Mesenchymal stem cell (in vitro differentiated cells and primary cell): ENCODE data around the gene RFTN1.
A peak's percentile ranks its signal among the peaks of the same experiment; 100 is the strongest.

ENCODE experiments used
- DNase-seq: peaks from one replicate; pipeline ENCODE4 v3.0.0-alpha.2; 2013
- H2AFZ ChIP-seq: one replicate; pipeline ENCODE4 v1.6.1; 2013; ENCODE audit warnings: low read depth, mild to moderate bottlenecking, control low read depth, inconsistent platforms, low read length, moderate library complexity
- H2AK5ac ChIP-seq: 2 replicates; pipeline ENCODE4 v1.6.1; 2013; ENCODE audit warnings: low read length, moderate library complexity, mild to moderate bottlenecking, inconsistent platforms; ENCODE audit not compliant: severe bottlenecking
- H2BK120ac ChIP-seq: one replicate; pipeline ENCODE4 v1.6.1; 2013; ENCODE audit warnings: low read depth, mild to moderate bottlenecking, inconsistent platforms, low read length, moderate library complexity
- H2BK12ac ChIP-seq, 2 experiments: one replicate each; pipeline ENCODE4 v1.6.1; 2013; ENCODE audit warnings: inconsistent platforms in 2 of 2, low read length in 2 of 2, mild to moderate bottlenecking in 2 of 2, moderate library complexity in 2 of 2, control low read depth in 1 of 2
- H2BK15ac ChIP-seq: one replicate; pipeline ENCODE4 v1.6.1; 2013; ENCODE audit warnings: mild to moderate bottlenecking, low read depth, inconsistent platforms; ENCODE audit not compliant: poor library complexity, severe bottlenecking
- H2BK5ac ChIP-seq: 2 replicates; pipeline ENCODE4 v1.6.1; 2013; ENCODE audit warnings: low read depth, mild to moderate bottlenecking, low read length, control low read depth, inconsistent platforms; ENCODE audit not compliant: poor library complexity, severe bottlenecking
- H3K14ac ChIP-seq, 2 experiments: one replicate each; pipeline ENCODE4 v1.6.1; 2013; ENCODE audit warnings: inconsistent platforms in 2 of 2, low read length in 2 of 2, control low read depth in 1 of 2, mild to moderate bottlenecking in 1 of 2, moderate library complexity in 1 of 2
- H3K18ac ChIP-seq, 2 experiments: one replicate each; pipeline ENCODE4 v1.6.1; 2013; ENCODE audit warnings: inconsistent platforms in 2 of 2, low read length in 2 of 2, control low read depth in 1 of 2, low read depth in 1 of 2, mild to moderate bottlenecking in 1 of 2
- H3K23ac ChIP-seq, 2 experiments: one replicate each; pipeline ENCODE4 v1.6.1; 2013; ENCODE audit warnings: inconsistent platforms in 2 of 2, low read length in 2 of 2, mild to moderate bottlenecking in 2 of 2, moderate library complexity in 2 of 2, control low read depth in 1 of 2
- H3K27ac ChIP-seq: 2 replicates; pipeline ENCODE4 v1.5.1; 2013; ENCODE audit warnings: mild to moderate bottlenecking, moderate library complexity, low read length, control low read depth, inconsistent platforms; ENCODE audit not compliant: poor library complexity, severe bottlenecking
- H3K27me3 ChIP-seq, 2 experiments: 2 replicates each; pipeline versions ENCODE4 v1.6.1 to v1.7.0; 2013; ENCODE audit warnings: low read length in 2 of 2, mild to moderate bottlenecking in 2 of 2, moderate library complexity in 2 of 2, control low read depth in 1 of 2, inconsistent platforms in 1 of 2; ENCODE audit not compliant: control insufficient read depth in 1 of 2, insufficient read depth in 1 of 2
- H3K36me3 ChIP-seq, 2 experiments: 2 replicates each; pipeline versions ENCODE4 v1.6.1 to v1.7.0; 2013; ENCODE audit warnings: low read length in 2 of 2, control low read depth in 1 of 2, inconsistent platforms in 1 of 2, low read depth in 1 of 2, mild to moderate bottlenecking in 1 of 2; ENCODE audit not compliant: insufficient read depth in 2 of 2, control insufficient read depth in 1 of 2
- H3K4ac ChIP-seq, 2 experiments: one replicate each; pipeline ENCODE4 v1.6.1; 2013; ENCODE audit warnings: inconsistent platforms in 2 of 2, low read length in 2 of 2, mild to moderate bottlenecking in 2 of 2, moderate library complexity in 2 of 2, control low read depth in 1 of 2, low read depth in 1 of 2
- H3K4me1 ChIP-seq: 2 replicates; pipeline ENCODE4 v1.6.1; 2013; ENCODE audit warnings: low read depth, low read length, control low read depth; ENCODE audit not compliant: control insufficient read depth, insufficient read depth
- H3K4me2 ChIP-seq: 2 replicates; pipeline ENCODE4 v1.6.1; 2013; ENCODE audit warnings: low read length, mild to moderate bottlenecking, inconsistent platforms; ENCODE audit not compliant: poor library complexity, severe bottlenecking
- H3K4me3 ChIP-seq, 2 experiments: 2 replicates each; pipeline versions ENCODE4 v1.5.1 to v1.7.0; 2013; ENCODE audit warnings: low read length in 2 of 2, mild to moderate bottlenecking in 2 of 2, control low read depth in 1 of 2, low read depth in 1 of 2; ENCODE audit not compliant: insufficient read depth in 1 of 2
- H3K79me1 ChIP-seq: replicated peaks from 2 replicates; pipeline ENCODE4 v1.6.1; 2013; ENCODE audit warnings: mild to moderate bottlenecking, control low read depth, low read length, inconsistent platforms; ENCODE audit not compliant: poor library complexity, severe bottlenecking
- H3K9ac ChIP-seq: 2 replicates; pipeline ENCODE4 v1.7.0; 2013; ENCODE audit warnings: mild to moderate bottlenecking, low read length, moderate library complexity
- H3K9me3 ChIP-seq: 2 replicates; pipeline ENCODE4 v1.7.0; 2013; ENCODE audit warnings: mild to moderate bottlenecking, low read length; ENCODE audit not compliant: control insufficient read depth
- H4K8ac ChIP-seq: one replicate; pipeline ENCODE4 v1.6.1; 2013; ENCODE audit warnings: inconsistent platforms, mild to moderate bottlenecking, low read length, moderate library complexity
- H4K91ac ChIP-seq: one replicate; pipeline ENCODE4 v1.6.1; 2013; ENCODE audit warnings: mild to moderate bottlenecking, low read length, inconsistent platforms
- WGBS: methylation state at CpG from one replicate; pipeline ENCODE4 v1.1.7; 2013; ENCODE audit warnings: mixed read lengths; 5-methylcytosine and 5-hydroxymethylcytosine counted together

Gene RFTN1

GRCh38 chr3:16430717-16431630, 82.5 kb downstream of the RFTN1 start:
- H2BK5ac ChIP-seq: no peak overlapping the region
- no peak overlapping the region for H3K14ac ChIP-seq
- no peak overlapping the region for H2BK12ac ChIP-seq
- no peaks in the 10 kb centered on the region for H3K9me3 ChIP-seq
- H4K91ac ChIP-seq: no peak overlapping the region
- no peak overlapping the region for H4K8ac ChIP-seq
- no peak overlapping the region for H3K23ac ChIP-seq
- H3K18ac ChIP-seq: no peak overlapping the region
- H3K36me3 ChIP-seq: peaks cover 19 to 35% of the 10 kb centered on the region in 2 experiments
- H2AK5ac ChIP-seq: no peak overlapping the region
- H3K4me1 ChIP-seq: peaks cover 6% of the 10 kb centered on the region
- no peak overlapping the region for H3K9ac ChIP-seq
- no peak overlapping the region for H2BK15ac ChIP-seq
- H2AFZ ChIP-seq: no peak overlapping the region
- H2BK120ac ChIP-seq: no peak overlapping the region
- H3K79me1 ChIP-seq: peaks cover 20% of the 10 kb centered on the region
- no peak for DNase-seq
- H3K27ac ChIP-seq: no peak overlapping the region
- WGBS: 97% methylated on average over 11 of the region's 11 CpGs
- no peak overlapping the region for H3K4me3 ChIP-seq
- no peaks in the 10 kb centered on the region for H3K27me3 ChIP-seq
- H3K4me2 ChIP-seq: no peak overlapping the region
- H3K4ac ChIP-seq: no peak overlapping the region

GRCh38 chr3:16429086-16429485, 84.4 kb downstream of the RFTN1 start:
- no peak overlapping the region for H4K8ac ChIP-seq
- peaks cover 22 to 35% of the 10 kb centered on the region in 2 experiments for H3K36me3 ChIP-seq
- H3K4me2 ChIP-seq: no peak overlapping the region
- peak overlapping the region in 1 of 2 experiments; percentile 43 for H2BK12ac ChIP-seq
- no peak overlapping the region for H2BK120ac ChIP-seq
- H2BK15ac ChIP-seq: peak overlapping the region; percentile 44
- no peak overlapping the region for H2BK5ac ChIP-seq
- H3K79me1 ChIP-seq: peaks cover 24% of the 10 kb centered on the region
- whole genome bisulfite sequencing: 0% methylated on average over 1 of the region's 1 CpG
- no peak overlapping the region for H3K9ac ChIP-seq
- H3K27ac ChIP-seq: peak overlapping the region; percentile 24
- H2AFZ ChIP-seq: no peak overlapping the region
- DNase-seq: no peak
- H3K27me3 ChIP-seq: no peaks in the 10 kb centered on the region
- no peaks in the 10 kb centered on the region for H3K9me3 ChIP-seq
- H2AK5ac ChIP-seq: no peak overlapping the region
- peak overlapping the region; percentile 23 for H4K91ac ChIP-seq
- peak overlapping the region; percentile 50 to 72 for H3K18ac ChIP-seq
- H3K14ac ChIP-seq: no peak overlapping the region
- H3K4me3 ChIP-seq: no peak overlapping the region
- no peak overlapping the region for H3K23ac ChIP-seq
- no peak overlapping the region for H3K4ac ChIP-seq
- peaks cover 6% of the 10 kb centered on the region for H3K4me1 ChIP-seq

GRCh38 chr3:16428612-16429011, 84.9 kb downstream of the RFTN1 start:
- Histone ChIP-seq H3K18ac (peak overlapping the region in 1 of 2 experiments; percentile 28), H2AK5ac (no peak overlapping the region), H4K91ac (no peak overlapping the region), H3K14ac (no peak overlapping the region), H3K4me1 (peaks cover 6% of the 10 kb centered on the region), H3K4me2 (no peak overlapping the region), H4K8ac (no peak overlapping the region), H3K4me3 (no peak overlapping the region), H3K9me3 (no peaks in the 10 kb centered on the region), H2BK120ac (no peak overlapping the region), H2BK5ac (no peak overlapping the region), H2BK12ac (peak overlapping the region in 1 of 2 experiments; percentile 37), H3K4ac (peak overlapping the region in 1 of 2 experiments; percentile 69), H3K36me3 (peaks cover 18 to 33% of the 10 kb centered on the region in 2 experiments), H3K23ac (no peak overlapping the region), H3K79me1 (peaks cover 20% of the 10 kb centered on the region), H3K9ac (no peak overlapping the region), H2BK15ac (no peak overlapping the region), H2AFZ (no peak overlapping the region), H3K27me3 (no peaks in the 10 kb centered on the region), H3K27ac (no peak overlapping the region)
- no peak for DNase-seq
- WGBS: 62% methylated on average over 4 of the region's 5 CpGs
